ENCODE results near the gene MECR. TPM values are rescaled to one million over a fixed set of nuclear protein-coding genes. Genes with fewer than 3 reads are reported as not detected.

The MECR gene
- total and polyA plus RNA-seq, 2 experiments from 2014 or later, result 25.7 to 32.3 TPM

- no peak overlapping the region for H2AFZ ChIP-seq
- DNase-seq (ENCODE audit: low spot score) (no peak), ATAC-seq (no peak)
- no peak overlapping the region for H3K4me3 Mint-ChIP-seq
- 0 out of 2 replicates have a peak, but pooled peaks cover 3% of the 10 kb centered on the region for H3F3A ChIP-seq (replicated peaks; ENCODE audit: low read depth)
- H3K4me1 Mint-ChIP-seq, result peaks cover 4% of the 10 kb centered on the region
- H3K9me3 Mint-ChIP-seq, result no peaks in the 10 kb centered on the region
- H3K4me1 ChIP-seq (ENCODE audit: insufficient read depth), result no peaks in the 10 kb centered on the region
- H3K4me3 ChIP-seq, result no peak overlapping the region
- peaks cover 45% of the 10 kb centered on the region for H3K36me3 Mint-ChIP-seq (ENCODE audit: low read depth)
- H3K27me3 Mint-ChIP-seq (ENCODE audit: insufficient read depth, low read depth, poor library complexity), result peaks cover 10% of the 10 kb centered on the region
- H3K79me2 ChIP-seq (replicated peaks; ENCODE audit: insufficient read depth), result no peaks in the 10 kb centered on the region
- no peaks in the 10 kb centered on the region for H3K27me3 ChIP-seq (ENCODE audit: insufficient read depth)
- H3K9me2 ChIP-seq (ENCODE audit: insufficient read depth), result no peaks in the 10 kb centered on the region
- H4K20me1 ChIP-seq (replicated peaks; ENCODE audit: insufficient read depth), result no peaks in the 10 kb centered on the region
- no peak overlapping the region for H3K4me2 ChIP-seq
- no peak for TF ChIP-seq POLR2AphosphoS5 (IDR thresholded peaks at IDR 0.05; ENCODE audit: low read depth)
- H3K36me3 ChIP-seq (ENCODE audit: insufficient read depth), result peaks cover 5% of the 10 kb centered on the region
- H3K27ac Mint-ChIP-seq, result no peak overlapping the region; the same call in 1 of the 2 replicates
- H3K27ac ChIP-seq (ENCODE audit: low read depth), result no peak overlapping the region
Measured at GRCh38 chr1:29196863-29197589, 33.7 kb downstream of the MECR start.

- Histone ChIP-seq H3K27me3 (ENCODE audit: insufficient read depth) (no peaks in the 10 kb centered on the region), H3K4me1 (ENCODE audit: insufficient read depth) (no peaks in the 10 kb centered on the region), H3K79me2 (replicated peaks; ENCODE audit: insufficient read depth) (no peaks in the 10 kb centered on the region), H3K4me3 (no peak overlapping the region), H4K20me1 (replicated peaks; ENCODE audit: insufficient read depth) (no peaks in the 10 kb centered on the region), H3K9me2 (ENCODE audit: insufficient read depth) (no peaks in the 10 kb centered on the region), H3K36me3 (ENCODE audit: insufficient read depth) (no peaks in the 10 kb centered on the region; the same call in none of the 2 replicates), H3F3A (replicated peaks; ENCODE audit: low read depth) (0 out of 2 replicates have a peak, but pooled peaks cover 3% of the 10 kb centered on the region), H3K27ac (ENCODE audit: low read depth) (no peak overlapping the region), H3K4me2 (no peak overlapping the region), H2AFZ (no peak overlapping the region)
- Mint-ChIP-seq H3K4me1 (peaks cover 4% of the 10 kb centered on the region), H3K4me3 (no peak overlapping the region), H3K27me3 (ENCODE audit: insufficient read depth, low read depth, poor library complexity) (peaks cover 10% of the 10 kb centered on the region), H3K9me3 (peaks cover 4% of the 10 kb centered on the region; the same call in 2 of the 3 replicates), H3K27ac (no peak overlapping the region), H3K36me3 (ENCODE audit: low read depth) (peaks cover 40% of the 10 kb centered on the region)
- ATAC-seq (no peak), DNase-seq (ENCODE audit: low spot score) (no peak)
- TF ChIP-seq EZH2 (IDR thresholded peaks at IDR 0.05; ENCODE audit: low read depth, unreplicated experiment) (no peak), POLR2AphosphoS5 (IDR thresholded peaks at IDR 0.05; ENCODE audit: low read depth) (no peak), ZNF114 (CRISPR knock-in tag; IDR thresholded peaks at IDR 0.05) (no peak), CTCF (conservative IDR thresholded peaks at IDR 0.05; ENCODE audit: low read depth in 2 of 2) (no peak), REST (IDR thresholded peaks at IDR 0.05; ENCODE audit: unreplicated experiment) (no peak), NANOG (IDR thresholded peaks at IDR 0.05; ENCODE audit: borderline replicate concordance) (no peak), STAT1 (IDR thresholded peaks at IDR 0.05; ENCODE audit: unreplicated experiment) (no peak)
- TF ChIP-seq, protein P1, sequence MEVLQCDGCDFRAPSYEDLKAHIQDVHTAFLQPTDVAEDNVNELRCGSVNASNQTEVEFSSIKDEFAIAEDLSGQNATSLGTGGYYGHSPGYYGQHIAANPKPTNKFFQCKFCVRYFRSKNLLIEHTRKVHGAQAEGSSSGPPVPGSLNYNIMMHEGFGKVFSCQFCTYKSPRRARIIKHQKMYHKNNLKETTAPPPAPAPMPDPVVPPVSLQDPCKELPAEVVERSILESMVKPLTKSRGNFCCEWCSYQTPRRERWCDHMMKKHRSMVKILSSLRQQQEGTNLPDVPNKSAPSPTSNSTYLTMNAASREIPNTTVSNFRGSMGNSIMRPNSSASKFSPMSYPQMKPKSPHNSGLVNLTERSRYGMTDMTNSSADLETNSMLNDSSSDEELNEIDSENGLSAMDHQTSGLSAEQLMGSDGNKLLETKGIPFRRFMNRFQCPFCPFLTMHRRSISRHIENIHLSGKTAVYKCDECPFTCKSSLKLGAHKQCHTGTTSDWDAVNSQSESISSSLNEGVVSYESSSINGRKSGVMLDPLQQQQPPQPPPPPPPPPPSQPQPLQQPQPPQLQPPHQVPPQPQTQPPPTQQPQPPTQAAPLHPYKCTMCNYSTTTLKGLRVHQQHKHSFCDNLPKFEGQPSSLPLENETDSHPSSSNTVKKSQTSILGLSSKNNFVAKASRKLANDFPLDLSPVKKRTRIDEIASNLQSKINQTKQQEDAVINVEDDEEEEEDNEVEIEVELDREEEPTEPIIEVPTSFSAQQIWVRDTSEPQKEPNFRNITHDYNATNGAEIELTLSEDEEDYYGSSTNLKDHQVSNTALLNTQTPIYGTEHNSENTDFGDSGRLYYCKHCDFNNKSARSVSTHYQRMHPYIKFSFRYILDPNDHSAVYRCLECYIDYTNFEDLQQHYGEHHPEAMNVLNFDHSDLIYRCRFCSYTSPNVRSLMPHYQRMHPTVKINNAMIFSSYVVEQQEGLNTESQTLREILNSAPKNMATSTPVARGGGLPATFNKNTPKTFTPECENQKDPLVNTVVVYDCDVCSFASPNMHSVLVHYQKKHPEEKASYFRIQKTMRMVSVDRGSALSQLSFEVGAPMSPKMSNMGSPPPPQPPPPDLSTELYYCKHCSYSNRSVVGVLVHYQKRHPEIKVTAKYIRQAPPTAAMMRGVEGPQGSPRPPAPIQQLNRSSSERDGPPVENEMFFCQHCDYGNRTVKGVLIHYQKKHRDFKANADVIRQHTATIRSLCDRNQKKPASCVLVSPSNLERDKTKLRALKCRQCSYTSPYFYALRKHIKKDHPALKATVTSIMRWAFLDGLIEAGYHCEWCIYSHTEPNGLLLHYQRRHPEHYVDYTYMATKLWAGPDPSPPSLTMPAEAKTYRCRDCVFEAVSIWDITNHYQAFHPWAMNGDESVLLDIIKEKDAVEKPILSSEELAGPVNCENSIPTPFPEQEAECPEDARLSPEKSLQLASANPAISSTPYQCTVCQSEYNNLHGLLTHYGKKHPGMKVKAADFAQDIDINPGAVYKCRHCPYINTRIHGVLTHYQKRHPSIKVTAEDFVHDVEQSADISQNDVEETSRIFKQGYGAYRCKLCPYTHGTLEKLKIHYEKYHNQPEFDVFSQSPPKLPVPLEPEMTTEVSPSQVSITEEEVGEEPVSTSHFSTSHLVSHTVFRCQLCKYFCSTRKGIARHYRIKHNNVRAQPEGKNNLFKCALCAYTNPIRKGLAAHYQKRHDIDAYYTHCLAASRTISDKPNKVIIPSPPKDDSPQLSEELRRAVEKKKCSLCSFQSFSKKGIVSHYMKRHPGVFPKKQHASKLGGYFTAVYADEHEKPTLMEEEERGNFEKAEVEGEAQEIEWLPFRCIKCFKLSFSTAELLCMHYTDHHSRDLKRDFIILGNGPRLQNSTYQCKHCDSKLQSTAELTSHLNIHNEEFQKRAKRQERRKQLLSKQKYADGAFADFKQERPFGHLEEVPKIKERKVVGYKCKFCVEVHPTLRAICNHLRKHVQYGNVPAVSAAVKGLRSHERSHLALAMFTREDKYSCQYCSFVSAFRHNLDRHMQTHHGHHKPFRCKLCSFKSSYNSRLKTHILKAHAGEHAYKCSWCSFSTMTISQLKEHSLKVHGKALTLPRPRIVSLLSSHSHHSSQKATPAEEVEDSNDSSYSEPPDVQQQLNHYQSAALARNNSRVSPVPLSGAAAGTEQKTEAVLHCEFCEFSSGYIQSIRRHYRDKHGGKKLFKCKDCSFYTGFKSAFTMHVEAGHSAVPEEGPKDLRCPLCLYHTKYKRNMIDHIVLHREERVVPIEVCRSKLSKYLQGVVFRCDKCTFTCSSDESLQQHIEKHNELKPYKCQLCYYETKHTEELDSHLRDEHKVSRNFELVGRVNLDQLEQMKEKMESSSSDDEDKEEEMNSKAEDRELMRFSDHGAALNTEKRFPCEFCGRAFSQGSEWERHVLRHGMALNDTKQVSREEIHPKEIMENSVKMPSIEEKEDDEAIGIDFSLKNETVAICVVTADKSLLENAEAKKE (CRISPR knock-in tag; IDR thresholded peaks at IDR 0.05), result no peak
Measured at GRCh38 chr1:29195881-29196291, 34.8 kb downstream of the MECR start.
